ENCODE data around the gene DENND6B. TPM values are rescaled to one million over a fixed set of nuclear protein-coding genes. Genes with fewer than 3 reads are reported as not detected.
"Not testable (repeated sequence)": the region's sequence is repeated elsewhere in the genome, so short reads cannot be mapped to it uniquely, and the experiment has no call there.

DENND6B gene
- polyA plus RNA-seq, 4 donors: 9.8 to 20.1 (median 14.9) TPM

DNA sequence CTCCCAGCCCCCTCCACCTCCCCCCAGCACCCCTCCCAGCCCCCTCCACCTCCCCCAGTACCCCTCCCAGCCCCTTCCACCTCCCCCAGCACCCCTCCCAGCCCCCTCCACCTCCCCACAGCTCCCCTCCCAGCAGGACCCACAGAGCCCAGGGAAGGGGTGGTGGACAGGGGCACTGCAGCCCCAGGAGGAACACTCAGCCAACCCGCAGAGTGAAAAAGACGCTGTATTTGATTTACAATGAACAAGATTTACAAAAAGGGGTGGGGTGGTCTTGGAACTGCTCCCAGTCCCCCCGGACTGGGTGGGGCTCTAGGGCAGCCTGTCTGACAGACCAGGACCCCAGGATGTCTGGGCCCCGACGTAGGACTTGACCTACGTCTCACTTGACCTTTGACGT is 52.0 kb downstream of the DENND6B start:
- no peak for DNase-seq (ENCODE audit: low read depth in 4 of 4, low spot score in 3 of 4)

DNA sequence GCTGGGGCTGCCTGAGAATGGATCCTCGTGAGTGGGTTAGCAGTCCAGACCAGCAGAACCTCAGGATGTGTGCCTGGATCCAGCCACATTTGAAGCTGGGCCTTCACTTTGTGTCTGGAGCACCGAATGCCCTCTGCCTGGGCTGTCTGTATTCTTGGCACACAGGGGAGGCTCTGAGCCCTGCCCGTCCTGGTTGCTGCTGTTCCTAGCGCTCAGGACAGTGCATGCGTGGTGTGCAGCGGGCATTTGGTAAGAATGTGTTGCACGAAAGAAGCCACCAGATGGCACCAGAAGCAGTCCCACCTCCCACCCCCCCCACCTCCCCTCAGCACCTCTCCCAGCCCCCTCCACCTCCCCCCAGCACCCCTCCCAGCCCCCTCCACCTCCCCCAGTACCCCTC is 52.5 kb downstream of the DENND6B start:
- DNase-seq (ENCODE audit: low read depth in 4 of 4, low spot score in 3 of 4): no peak

DNA sequence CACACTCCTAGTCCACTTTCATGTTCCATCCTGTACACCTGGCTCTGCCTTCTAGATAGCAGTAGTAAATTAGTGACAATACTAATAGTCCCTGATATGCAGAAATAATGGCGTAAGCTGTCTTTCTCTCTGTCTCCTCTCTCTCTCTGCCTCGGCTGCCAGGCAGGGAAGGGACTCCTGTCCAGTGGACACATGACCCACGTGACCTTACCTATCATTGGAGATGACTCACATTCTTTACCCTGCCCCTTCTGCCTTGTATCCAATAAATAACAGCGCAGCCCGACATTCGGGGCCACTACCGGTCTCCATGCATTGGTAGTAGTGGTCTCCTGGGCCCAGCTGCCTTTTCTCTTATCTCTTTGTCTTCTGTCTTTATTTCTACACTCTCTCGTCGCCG is 53.0 kb downstream of the DENND6B start:
- not testable (repeated sequence) for DNase-seq (ENCODE audit: low read depth in 4 of 4, low spot score in 3 of 4)

DNA sequence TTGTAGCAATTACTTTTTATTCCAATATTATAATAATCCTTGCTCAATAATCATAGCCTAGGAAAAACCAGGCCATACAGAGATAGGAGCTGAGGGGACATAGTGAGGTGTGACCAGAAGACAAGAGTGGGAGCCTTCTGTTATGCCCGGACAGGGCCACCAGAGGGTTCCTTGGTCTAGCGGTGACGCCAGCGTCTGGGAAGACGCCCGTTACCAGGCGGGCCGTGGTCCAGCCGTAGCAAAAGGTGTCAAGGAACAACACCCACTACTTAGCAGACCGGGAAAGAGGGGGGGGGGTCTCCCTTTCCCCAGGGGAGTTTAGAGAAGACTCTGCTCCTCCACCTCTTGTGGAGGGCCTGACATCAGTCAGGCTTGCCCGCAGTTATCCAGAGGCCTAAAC is 53.5 kb downstream of the DENND6B start:
- not testable (repeated sequence) for DNase-seq (ENCODE audit: low read depth in 4 of 4, low spot score in 3 of 4)

DNA sequence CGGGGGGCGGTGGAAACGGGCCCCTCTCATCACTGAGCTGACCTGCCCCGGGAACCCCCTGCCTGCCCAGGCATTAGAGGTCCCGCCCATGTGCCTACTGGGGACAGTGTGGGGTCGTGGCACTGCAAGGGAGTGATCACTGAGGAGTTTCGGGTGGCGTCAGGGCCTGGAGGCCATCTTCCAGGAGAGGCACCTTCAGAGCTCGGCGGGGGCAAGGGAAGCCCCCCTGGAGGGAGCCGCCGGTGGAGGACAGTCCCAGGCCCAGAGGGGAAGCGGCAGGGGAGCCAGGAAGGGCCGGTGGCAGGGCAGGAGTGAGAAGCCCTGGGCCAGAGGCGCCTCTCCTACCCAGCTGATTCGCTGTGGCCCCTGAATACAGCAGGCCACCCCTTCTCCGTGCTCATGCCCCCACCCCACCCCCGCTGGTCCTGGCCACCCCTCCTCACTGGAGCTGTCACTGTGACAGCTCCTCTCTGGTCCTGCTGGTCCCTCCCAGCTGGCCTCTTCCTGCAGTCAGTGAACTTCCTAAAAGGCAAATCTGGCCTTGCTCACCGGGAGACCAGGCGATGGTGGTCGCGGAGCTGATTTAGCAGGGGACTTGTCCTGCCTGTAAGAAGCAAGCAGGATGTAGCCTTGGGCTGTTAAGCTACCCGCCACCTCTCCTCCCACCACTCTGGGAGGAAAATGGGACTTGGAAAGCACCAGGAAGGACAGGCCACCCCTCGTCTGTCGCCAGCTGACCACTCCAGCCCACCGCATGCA is 54.6 kb downstream of the DENND6B start:
- no peak for DNase-seq (ENCODE audit: low read depth in 4 of 4, low spot score in 3 of 4)

DNA sequence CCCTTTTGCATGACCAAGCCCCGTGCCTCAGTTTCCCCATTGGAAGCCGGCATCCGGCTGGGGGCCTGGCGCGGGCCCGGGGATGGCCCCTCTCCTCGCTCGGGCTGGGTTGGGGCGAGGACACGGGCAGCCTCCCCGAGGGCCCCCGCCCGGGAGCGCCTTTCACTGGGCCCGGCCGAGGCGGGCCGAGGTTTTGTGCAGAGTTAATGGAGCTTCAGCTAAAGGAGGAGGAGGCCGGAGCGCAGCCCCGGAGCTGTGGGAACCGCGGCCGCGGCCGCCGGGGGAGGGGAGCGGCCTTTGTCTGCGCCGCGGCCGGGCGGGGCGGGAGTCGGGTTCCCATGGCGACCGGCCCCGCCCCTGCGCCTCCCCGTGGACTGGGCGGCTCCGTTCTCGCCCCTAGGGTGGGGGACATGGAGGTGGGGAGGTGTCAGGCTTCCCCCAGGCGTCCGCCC is 55.3 kb downstream of the DENND6B start:
- no peak for DNase-seq (ENCODE audit: low read depth in 4 of 4, low spot score in 3 of 4)

DNA sequence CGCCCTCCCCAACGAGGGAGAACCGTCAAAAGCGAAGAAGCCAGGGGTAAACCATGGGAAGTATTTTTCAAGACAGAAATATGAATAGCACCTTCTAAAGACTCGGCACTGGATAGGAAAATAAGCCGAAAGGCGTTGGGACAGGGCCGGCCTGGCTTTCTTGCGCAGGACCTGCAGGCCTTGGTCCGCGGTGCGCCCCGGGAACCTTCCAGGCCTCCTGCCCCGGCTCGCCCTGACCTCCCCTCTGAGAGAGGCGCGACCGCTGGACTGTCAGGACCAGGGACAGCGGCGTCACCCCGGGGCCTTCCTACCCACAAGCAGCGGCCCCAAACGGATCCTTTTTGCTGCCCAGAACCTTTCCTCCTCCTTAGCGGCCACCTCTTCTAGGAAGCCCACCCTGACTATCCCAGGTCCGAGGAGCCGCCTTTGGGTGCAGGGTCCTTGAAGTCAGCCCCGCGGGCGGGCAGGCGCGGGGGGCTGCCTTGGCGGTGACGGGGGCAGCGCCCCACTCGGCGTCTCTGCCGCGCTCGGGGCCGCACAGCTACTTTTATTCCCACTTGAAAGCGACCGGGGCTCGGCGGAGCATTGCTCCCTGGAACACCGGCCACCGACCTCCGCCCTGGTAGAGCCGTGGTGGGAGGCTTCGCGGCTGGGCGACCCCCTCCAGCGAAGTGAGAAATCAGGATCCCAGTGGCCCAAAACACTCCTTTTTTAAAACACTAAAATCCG is 56.0 kb downstream of the DENND6B start:
- DNase-seq (ENCODE audit: low read depth in 4 of 4, low spot score in 3 of 4): no peak

DNA sequence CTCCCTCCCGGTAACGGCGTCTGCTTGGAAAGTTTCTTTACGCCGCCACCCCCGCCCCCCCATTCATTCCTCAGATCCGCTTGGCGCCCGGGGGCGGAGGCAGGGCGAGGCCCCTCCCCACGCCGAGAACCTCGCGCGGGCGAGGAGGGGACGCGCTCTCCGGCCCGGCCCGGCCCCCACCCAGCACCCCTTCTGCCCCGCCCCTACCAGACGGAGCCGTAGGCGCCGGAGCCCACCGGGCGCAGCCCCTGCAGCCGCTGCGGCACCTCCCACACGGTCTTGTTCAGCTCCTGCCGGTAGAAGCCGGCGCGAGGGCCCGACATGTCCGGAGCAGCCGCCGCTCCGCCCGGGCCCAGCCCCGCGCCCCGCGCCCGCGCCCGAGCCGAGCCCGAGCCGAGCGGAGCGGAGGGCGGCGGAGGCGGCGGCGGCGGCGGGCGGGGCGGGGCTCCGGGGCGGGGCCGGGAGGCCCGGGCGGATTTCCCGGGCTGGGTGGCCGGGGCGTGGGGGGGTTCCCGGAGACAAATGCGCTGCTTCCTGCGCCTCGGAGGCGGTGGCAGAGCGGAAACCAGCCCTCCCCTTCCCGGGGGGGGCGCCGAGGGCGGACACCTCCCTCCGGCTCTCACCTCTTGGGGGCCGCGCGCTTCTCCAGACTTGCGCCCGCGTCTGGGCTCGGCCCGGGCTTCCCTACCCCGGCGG is 56.7 kb downstream of the DENND6B start, which contains the start of gene MAPK11:
MAPK11 (minus strand) TSS at position 411 of the 696 bp plus-strand sequence; CDS start at position 323, 88 bp downstream.
- DNase-seq (ENCODE audit: low read depth in 4 of 4, low spot score in 3 of 4): no peak

DNA sequence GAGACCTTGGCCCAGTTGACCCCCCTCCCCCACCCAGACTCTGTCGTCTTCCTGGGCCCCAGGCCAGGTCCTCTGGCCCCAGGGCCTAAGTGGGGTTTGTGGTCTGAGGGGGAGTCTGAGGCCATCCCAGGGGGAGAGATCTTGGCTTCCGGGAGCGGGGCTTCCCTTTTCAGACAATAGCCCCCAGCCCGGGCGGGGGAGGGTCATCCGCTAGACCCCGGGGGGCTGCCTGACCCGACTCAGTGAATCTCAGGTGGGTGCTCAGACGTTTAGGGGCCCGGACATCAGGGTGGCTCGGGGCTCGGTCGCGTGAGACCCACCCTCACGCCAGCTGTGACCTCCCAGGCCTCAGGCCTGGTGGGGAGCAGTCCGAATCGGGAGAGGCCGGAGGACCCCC is 57.2 kb downstream of the DENND6B start:
- DNase-seq (ENCODE audit: low read depth in 4 of 4, low spot score in 3 of 4): no peak

DNA sequence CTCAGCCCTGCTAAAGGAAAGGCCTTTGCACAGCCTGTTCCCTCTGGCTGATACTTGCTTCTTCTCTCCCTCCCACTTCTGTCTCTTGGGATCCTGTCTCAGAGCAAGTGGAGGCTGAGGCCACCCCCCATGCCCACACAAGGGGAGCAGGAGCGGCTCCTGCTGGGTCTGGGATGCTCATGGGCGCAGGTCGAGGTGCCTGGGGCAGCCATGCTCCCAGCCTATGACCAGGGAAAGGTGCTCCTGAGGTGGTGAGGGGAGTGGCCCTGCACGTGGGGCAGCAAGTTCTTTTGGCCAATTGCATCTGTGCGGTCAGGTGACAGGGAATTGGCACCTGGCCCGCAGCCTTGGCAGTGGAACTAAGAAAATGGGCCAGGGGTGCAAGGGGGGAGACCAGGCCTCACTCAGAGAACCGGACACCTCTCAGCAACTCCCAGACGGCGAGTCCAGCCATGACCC is 58.1 kb downstream of the DENND6B start:
- no peak for DNase-seq (ENCODE audit: low read depth in 4 of 4, low spot score in 3 of 4)

DNA sequence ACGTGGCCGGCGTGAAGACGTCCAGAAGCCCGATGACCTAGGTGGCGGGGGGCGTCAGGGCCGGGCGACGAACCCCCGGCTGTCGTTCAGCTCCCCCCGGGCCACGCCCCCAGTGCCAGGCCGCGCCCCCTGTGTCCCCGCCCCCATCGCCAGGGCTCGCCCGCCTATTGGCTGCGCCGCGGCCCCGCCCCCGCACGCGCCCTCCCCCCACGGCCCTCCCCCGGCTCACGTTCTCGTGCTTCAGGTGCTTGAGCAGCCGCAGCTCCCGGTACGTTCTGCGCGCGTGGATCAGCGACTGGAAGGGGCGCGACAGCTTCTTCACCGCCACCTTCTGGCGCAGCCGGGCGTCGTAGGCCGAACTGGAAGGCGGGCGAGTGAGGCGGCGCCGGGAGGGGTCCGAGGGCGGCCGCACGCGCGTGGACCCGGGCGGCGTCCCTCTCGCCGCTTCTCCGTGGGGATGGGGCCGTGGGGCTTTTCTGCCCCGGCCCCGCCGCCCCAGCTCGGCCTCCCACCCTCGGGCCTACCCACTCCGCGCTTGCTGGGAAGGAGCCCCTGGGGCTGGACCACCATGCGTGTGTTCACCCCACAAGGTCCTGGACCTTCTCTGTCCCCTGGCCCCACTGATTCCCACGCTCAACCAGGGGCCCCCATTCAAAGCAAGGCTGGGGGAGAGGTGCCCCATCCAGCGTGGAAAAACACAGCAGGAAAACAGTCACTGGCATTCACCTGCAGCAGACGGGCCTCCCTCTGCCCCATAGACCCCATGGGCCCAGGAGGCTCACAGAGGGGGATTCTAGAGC is 59.0 kb downstream of the DENND6B start:
- no peak for DNase-seq (ENCODE audit: low read depth in 4 of 4, low spot score in 3 of 4)

DNA sequence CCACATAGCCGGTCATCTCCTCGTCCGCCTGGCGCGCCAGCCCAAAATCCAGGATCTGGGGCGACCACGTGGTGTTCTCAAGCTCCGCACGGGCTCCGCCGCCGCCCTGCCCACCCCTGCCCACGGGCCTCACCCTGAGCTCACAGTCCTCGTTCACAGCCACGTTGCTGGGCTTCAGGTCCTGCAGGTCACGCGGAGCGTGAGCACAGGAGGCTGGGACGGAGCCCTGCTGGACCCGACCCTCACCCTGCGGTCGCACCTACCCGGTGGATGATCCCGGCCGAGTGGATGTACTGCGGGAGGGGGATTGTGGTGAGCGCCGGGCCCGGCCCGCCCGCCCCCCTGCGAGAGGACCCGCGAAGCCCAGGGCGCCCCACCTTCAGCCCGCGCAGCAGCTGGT is 59.8 kb downstream of the DENND6B start:
- no peak for DNase-seq (ENCODE audit: low read depth in 4 of 4, low spot score in 3 of 4)

DNA sequence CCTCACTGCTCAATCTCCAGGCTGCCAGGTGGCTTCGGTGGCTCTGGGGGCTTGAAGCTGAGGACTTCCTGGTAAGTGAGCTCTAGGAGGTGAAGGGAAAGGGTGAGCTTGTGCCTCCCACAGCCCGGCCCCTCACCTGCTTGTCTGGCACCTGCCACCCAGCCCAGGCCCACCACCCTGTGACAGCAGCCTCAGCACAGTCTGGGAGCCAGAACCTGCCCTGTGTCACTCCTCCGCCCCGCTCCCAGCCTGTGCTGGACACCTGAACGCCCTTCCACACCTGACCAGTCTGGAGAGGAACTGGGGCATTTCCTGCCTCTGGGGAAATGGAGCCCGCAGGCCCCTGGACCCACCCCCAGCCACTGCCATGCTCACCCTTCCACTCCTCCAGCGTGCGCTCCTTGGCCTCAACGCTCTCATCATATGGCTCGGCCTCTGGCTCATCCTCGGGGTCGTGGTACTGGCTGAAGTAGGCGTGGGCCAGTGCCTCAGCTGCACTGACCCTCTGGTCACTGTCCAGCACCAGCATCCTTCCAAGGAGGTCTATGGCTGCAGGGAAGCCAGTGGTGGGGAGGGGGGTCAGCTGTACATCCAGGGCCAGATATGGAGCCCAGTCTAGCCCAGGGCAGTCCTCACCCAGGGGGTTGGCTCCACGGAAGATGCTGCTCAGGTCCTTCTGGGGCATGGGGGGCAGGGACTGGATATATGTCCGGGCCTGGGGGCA is 61.7 kb downstream of the DENND6B start:
- no peak for DNase-seq (ENCODE audit: low read depth in 4 of 4, low spot score in 3 of 4)

DNA sequence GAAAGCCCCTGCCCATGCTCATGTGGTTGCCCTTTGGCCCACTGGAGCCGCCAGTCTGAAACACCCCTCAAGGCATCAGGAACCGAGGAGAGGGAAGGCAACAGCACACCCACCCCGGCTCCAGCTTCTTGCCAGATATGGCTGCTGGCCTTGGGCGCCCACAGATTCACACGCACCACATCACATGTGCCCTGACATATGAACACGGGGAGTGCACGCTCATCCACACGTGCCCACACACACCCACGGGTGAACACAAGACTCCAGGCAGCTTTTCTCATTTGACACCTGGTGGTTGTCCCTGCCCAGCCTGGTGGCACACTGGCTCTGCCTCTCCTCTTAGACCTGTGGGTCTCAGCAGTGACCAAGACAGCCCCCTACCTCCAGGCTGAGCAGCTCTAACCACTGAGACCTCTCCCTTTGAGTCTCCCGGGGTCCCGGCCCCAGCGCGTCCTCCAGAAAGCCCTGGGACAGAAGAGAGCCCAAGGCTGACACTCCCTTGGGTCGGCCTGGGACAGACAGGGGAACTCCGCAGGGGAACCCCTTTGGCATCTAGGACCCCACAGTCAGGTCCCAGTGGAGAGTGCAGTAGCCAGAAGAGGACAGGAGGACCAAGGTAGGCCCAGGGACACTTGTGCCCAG is 62.6 kb downstream of the DENND6B start:
- DNase-seq (ENCODE audit: low read depth in 4 of 4, low spot score in 3 of 4): no peak

DNA sequence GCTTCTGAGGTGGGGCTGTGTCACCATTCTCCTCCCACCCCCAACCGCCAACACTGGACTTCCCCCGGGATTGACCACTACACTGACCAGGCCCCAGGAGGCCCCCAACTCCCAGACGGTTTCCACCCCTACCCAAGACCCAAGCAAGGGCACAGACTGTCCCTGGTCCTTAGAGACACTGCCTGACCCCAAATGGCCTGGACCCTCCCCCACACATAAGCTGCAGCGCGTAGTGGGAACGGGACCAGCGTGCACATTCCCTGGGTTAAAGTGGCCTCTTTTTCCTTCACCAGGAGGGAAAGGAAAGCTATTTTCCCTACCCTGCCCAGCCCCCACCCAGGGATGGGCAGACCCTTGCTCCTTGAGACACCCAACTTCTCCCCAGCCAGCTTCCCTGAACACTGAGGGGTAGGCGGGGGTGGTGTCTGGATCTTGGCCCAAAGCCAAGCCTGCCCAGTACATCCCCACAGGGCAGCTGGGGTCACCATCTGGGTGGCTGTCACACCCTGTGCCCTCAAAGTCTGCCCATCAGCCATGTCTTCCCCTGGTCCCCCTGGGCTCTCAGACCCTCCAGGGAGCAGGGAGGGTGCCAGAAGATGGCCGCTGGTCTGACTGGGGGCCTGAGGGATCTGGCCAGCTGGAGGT is 63.7 kb downstream of the DENND6B start:
- no peak for DNase-seq (ENCODE audit: low read depth in 4 of 4, low spot score in 3 of 4)

DNA sequence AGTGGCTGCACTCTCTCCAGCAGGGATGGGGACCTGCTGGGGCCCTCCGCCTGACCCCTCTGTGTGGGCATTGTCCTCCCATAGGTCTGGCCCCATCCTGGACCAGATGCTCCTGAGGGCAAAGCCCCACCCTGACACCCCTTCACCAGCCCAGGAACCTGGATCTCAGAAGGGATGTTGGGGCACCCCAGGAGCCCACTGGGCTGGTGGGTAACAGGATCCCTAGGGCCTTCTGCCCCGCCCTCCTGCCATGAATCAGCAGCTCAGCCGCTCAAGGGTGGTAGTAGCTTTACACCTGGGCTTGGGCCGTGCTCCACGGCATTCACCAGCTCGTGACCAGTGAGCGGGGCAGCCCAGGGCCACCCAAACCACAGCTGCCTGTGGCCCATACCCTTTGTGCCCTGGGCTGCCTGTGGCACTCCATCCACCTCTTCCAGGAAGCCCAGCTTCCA is 64.3 kb downstream of the DENND6B start:
- no peak for DNase-seq (ENCODE audit: low read depth in 4 of 4, low spot score in 3 of 4)

DNA sequence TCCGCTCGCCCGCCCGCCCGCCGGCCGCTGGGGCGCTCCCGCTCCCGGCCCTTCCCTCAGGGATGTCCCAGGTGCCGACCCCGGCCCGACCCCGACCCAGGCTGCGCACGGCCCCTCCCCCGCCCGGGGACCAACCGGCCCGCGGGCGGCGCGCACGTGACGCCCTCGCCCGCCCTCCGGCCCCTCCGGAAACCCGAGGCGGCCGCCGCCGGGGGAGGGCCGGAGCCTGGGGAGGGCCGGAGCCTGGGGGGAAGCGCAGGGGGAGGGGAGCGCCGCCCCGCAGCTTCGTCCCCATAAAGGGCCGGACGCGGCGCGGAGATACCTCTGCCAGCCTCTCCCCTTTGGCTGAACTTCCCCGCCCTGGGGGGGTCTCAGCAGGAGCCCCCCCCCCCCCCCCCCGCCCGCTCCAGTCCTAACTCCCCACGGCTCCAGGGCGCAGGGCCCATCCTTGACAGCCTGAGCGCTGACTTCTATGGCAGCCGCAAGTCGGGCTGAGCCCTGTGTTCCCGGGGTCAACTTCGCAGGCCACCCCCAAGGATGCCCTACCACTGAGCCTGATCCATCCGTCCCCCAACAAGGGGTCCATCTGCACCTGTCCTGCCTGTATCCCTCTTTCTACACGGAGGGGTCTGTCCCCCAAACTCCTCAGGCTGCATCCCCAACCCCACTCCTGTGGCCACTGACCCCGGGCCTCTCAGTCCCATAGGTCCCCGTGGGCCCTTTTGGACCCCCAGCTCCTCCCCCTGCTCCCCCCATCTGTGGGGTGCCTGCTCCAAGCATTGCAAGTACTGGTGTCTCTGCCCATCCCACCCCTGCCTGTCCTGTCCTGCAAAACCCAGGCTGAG is 65.0 kb downstream of the DENND6B start, which contains the start of gene MAPK12:
MAPK12 (minus strand) TSS at position 69 of the 845 bp plus-strand sequence. CDS start 174 bp downstream, outside the sequence.
- no peak for DNase-seq (ENCODE audit: low read depth in 4 of 4, low spot score in 3 of 4)

All from left renal pelvis (tissue), 4 donors.